ENCODE measurements around the gene AGBL4.

DNA sequence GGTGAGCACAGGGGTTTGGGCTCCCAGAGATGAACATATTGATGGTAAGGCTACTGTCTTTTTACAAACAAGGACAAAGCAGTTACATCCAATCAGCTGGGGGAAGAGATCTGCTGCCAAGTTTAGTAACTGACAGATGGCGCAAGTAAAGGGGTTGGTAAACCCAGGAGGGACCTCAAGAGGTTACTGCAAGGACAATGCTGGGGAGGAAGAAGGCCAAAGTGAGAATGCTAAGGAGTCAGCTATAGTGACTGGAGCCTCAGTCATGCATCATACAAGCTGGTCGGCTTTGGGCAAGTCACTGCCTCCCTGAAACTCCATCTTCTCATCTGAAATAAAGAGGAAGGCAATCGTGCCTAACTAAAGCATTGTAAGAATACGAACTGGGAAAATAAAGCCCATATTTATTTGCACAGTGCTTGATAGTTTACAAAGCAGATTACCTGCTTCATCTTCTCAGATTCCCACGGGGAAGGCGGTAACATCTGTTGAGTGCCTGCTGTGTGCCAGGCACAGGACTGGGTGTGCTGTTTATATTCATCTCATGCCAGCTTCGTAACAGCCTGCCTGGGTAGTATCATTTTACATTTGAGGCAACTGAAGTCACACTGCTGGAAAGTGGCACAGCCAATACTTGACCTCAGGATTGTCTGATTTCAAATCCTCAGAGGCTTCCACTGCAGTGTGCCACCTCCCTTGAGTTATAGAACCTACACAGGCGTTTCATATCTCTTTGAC lies 1361.9 kb downstream of the AGBL4 start:
- TF ChIP-seq EZH2 (IDR thresholded peaks at IDR 0.05; ENCODE audit: insufficient read depth, poor library complexity, severe bottlenecking) = no peak
- TF ChIP-seq EZH2phosphoT487 (IDR thresholded peaks at IDR 0.05; ENCODE audit: insufficient read depth, low read depth) = no peak

Measured in GM23248 (cell line).